Thymus (tissue), 11 donors: ENCODE data around the gene MEX3A. TPM values are rescaled to one million over a fixed set of nuclear protein-coding genes. Genes with fewer than 3 reads are reported as not detected.

ENCODE experiments used
- DNase-seq, 9 donors: peaks; one replicate each; pipeline ENCODE4 v3.0.0-alpha.2; 2013; ENCODE audit warnings: low spot score in 9 of 9, low read depth in 6 of 9, missing footprints in 1 of 9
- H3K27ac ChIP-seq, 2 donors: one replicate each; pipeline ENCODE4 v1.5.1; 2013; ENCODE audit warnings: control low read depth in 1 of 2, low read depth in 1 of 2, low read length in 1 of 2, mild to moderate bottlenecking in 1 of 2, moderate library complexity in 1 of 2
- H3K27me3 ChIP-seq, 2 donors: one replicate each; pipeline ENCODE4 v1.5.1; 2013; ENCODE audit warnings: low read length in 1 of 2; ENCODE audit not compliant: control insufficient read depth in 2 of 2, insufficient read depth in 1 of 2
- H3K36me3 ChIP-seq, 2 donors: one replicate each; pipeline ENCODE4 v1.5.1; 2013; ENCODE audit warnings: low read length in 1 of 2, mild to moderate bottlenecking in 1 of 2, moderate library complexity in 1 of 2; ENCODE audit not compliant: control insufficient read depth in 2 of 2, insufficient read depth in 2 of 2
- H3K4me1 ChIP-seq, 2 donors: one replicate each; pipeline ENCODE4 v1.5.1; 2013; ENCODE audit warnings: low read length in 2 of 2; ENCODE audit not compliant: control insufficient read depth in 2 of 2, insufficient read depth in 2 of 2
- H3K4me3 ChIP-seq, 2 donors: one replicate each; pipeline ENCODE4 v1.5.1; 2013; ENCODE audit warnings: low read length in 2 of 2, control low read depth in 1 of 2, mild to moderate bottlenecking in 1 of 2
- H3K9me3 ChIP-seq, 2 donors: one replicate each; pipeline ENCODE4 v1.5.1; 2013; ENCODE audit warnings: low read length in 1 of 2, mild to moderate bottlenecking in 1 of 2; ENCODE audit not compliant: control insufficient read depth in 2 of 2, insufficient read depth in 1 of 2
- WGBS: extraction: QIAGEN DNeasy Blood & Tissue Kit; methylation state at CpG from one replicate; pipeline ENCODE4 v1.1.7; 2013; 5-methylcytosine and 5-hydroxymethylcytosine counted together
- polyA plus RNA-seq: library from polyadenylated mRNA; stranded (reverse); fragments of 200-250 nt; gene quantifications from one replicate; pipeline ENCODE4 v1.2.3, GENCODE V29; 2013
- total RNA-seq: library from RNA; stranded (reverse); fragments of 120-200 nt; gene quantifications from one replicate; pipeline ENCODE4 v1.2.4, GENCODE V29; 2013
- donor health status: healthy.

The MEX3A gene
- total and polyA plus RNA-seq, 2 donors: 0.55 to 1.3 TPM

- Histone ChIP-seq H3K4me3 (no peak overlapping the region), H3K36me3 (no peaks in the 10 kb centered on the region), H3K27me3 (peaks cover 0 to 41% of the 10 kb centered on the region in 2 donors), H3K4me1 (peaks cover 0 to 6% of the 10 kb centered on the region in 2 donors), H3K27ac (no peak overlapping the region), H3K9me3 (no peaks in the 10 kb centered on the region)
- 76% methylated on average over 6 of the region's 6 CpGs for WGBS
- DNase-seq: no peak
Observed at GRCh38 chr1:156089704-156090103, 7.4 kb upstream of the MEX3A start.

GRCh38 chr1:156086256-156086662 is 4.0 kb upstream of the MEX3A start:
- Histone ChIP-seq H3K9me3 (peaks cover 0 to 3% of the 10 kb centered on the region in 2 donors), H3K27me3 (peaks cover 10 to 63% of the 10 kb centered on the region in 2 donors), H3K27ac (no peak overlapping the region), H3K4me3 (no peak overlapping the region), H3K4me1 (peaks cover 5 to 16% of the 10 kb centered on the region in 2 donors), H3K36me3 (no peaks in the 10 kb centered on the region)
- 94% methylated on average over 1 of the region's 1 CpG for WGBS
- DNase-seq: no peak

- WGBS: 72% methylated on average over 7 of the region's 7 CpGs
- H3K4me1 ChIP-seq: peaks cover 5 to 14% of the 10 kb centered on the region in 2 donors
- peaks cover 0 to 3% of the 10 kb centered on the region in 2 donors for H3K9me3 ChIP-seq
- H3K27me3 ChIP-seq: peaks cover 14 to 73% of the 10 kb centered on the region in 2 donors
- H3K4me3 ChIP-seq: no peak overlapping the region
- no peak for DNase-seq
- H3K27ac ChIP-seq: no peak overlapping the region
- no peaks in the 10 kb centered on the region for H3K36me3 ChIP-seq
Observed at GRCh38 chr1:156083800-156084790, 1.8 kb upstream of the MEX3A start.

DNA sequence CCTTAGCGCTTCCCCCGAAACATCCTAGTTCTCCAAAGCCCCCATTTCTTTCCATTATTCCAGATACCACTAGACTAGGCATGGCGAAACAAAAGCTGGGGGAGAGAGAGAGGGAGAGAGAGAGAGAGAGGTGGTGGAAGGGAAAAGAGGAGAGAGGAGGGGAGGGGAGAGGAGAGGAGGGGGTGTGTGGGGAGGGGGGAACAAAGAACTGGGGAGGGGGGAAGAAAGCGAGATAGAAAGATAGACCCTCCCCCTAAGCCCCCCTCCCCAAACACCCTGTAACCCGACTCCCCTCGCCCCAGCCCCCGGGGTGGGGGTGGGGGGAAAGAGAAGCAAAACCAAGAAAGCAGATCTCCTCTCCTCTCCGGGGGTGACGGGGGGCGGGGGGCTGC is 352 bp downstream of the MEX3A start:
- Histone ChIP-seq H3K36me3 (peaks cover 0 to 3% of the 10 kb centered on the region in 2 donors), H3K4me1 (peaks cover 5 to 15% of the 10 kb centered on the region in 2 donors), H3K27ac (no peak overlapping the region), H3K9me3 (peaks cover 0 to 3% of the 10 kb centered on the region in 2 donors), H3K4me3 (peak overlapping the region; percentile 75 to 84), H3K27me3 (peaks cover 14 to 71% of the 10 kb centered on the region in 2 donors)
- no peak for DNase-seq
- WGBS: 0% methylated on average over 10 of the region's 10 CpGs

DNA sequence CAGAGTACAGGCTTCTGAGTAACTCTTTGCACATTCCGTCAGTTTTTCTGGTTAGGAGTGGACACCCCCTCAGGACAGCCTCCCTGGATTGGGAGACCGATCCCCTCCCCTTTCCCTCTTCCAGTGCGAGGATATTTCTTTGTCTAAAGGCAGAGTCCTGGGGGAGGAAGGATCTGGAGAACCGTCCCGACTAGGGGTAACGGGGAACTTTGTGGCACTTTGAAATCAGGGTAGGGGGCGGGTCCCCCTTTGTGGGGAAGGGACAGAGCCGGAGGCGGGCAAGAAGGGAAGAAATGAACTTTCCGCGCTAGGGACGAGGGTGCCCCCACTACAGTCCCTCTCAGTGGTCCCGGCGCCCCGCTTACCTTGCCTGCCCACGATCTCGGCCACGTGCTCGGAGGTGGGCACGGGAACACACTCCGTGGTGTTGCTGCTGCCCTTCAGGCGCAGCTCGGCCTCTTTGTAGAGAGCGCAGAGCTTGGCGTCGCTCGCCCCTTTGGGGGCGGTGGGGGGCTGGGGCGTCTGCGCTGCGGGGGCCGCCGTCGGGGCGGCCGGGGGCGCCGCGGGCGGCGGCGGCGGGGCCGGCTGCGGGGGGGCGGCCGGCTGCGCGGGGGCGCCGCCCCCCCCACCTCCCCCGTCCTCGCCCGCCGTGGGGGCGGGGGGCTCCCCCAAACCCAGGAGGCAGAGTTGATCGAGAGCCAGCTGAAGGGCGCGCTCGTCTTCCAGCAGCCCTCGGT is 917 bp downstream of the MEX3A start:
- peak overlapping the region; percentile 75 to 84 for H3K4me3 ChIP-seq
- H3K4me1 ChIP-seq: peaks cover 5 to 18% of the 10 kb centered on the region in 2 donors
- H3K27ac ChIP-seq: no peak overlapping the region
- H3K36me3 ChIP-seq: peaks cover 0 to 3% of the 10 kb centered on the region in 2 donors
- H3K9me3 ChIP-seq: peaks cover 0 to 3% of the 10 kb centered on the region in 2 donors
- 7% methylated on average over 61 of the region's 61 CpGs for WGBS
- DNase-seq: no peak
- peaks cover 14 to 65% of the 10 kb centered on the region in 2 donors for H3K27me3 ChIP-seq

DNA sequence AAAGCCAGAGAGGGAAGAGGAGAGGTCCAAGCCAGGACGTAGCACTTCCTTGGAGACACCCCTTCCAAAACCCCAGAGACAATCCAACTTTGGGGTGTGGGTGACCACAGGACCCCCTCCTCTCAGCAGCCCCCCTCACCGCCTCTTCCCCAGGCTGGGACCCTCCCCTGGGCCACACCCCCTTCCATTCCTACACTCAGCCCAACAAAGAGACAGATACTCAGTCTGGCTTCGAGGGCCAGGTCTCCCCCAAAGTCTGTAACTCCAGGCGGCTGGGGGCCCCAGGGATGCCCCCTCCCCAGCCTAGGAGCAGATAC is 1.4 kb downstream of the MEX3A start:
- H3K27me3 ChIP-seq: peaks cover 14 to 60% of the 10 kb centered on the region in 2 donors
- peaks cover 5 to 24% of the 10 kb centered on the region in 2 donors for H3K4me1 ChIP-seq
- 79% methylated on average over 4 of the region's 4 CpGs for WGBS
- peak overlapping the region in 1 of 2 donors; percentile 30 for H3K4me3 ChIP-seq
- no peak overlapping the region for H3K27ac ChIP-seq
- H3K9me3 ChIP-seq: peaks cover 0 to 3% of the 10 kb centered on the region in 2 donors
- no peak for DNase-seq
- peaks cover 0 to 3% of the 10 kb centered on the region in 2 donors for H3K36me3 ChIP-seq

- Histone ChIP-seq H3K4me3 (peak overlapping the region in 1 of 2 donors; percentile 30), H3K36me3 (peaks cover 0 to 3% of the 10 kb centered on the region in 2 donors), H3K27me3 (peaks cover 14 to 56% of the 10 kb centered on the region in 2 donors), H3K4me1 (peaks cover 5 to 28% of the 10 kb centered on the region in 2 donors), H3K27ac (peak overlapping the region in 1 of 2 donors; percentile 17), H3K9me3 (peaks cover 0 to 3% of the 10 kb centered on the region in 2 donors)
- DNase-seq: no peak
- WGBS: 95% methylated on average over 8 of the region's 8 CpGs
Observed at GRCh38 chr1:156080241-156080862, 1.9 kb downstream of the MEX3A start.

GRCh38 chr1:156079762-156080161 is 2.5 kb downstream of the MEX3A start:
- peaks cover 0 to 3% of the 10 kb centered on the region in 2 donors for H3K9me3 ChIP-seq
- H3K27me3 ChIP-seq: peaks cover 14 to 50% of the 10 kb centered on the region in 2 donors
- H3K4me1 ChIP-seq: peaks cover 5 to 34% of the 10 kb centered on the region in 2 donors
- H3K36me3 ChIP-seq: peaks cover 0 to 3% of the 10 kb centered on the region in 2 donors
- no peak for DNase-seq
- no peak overlapping the region for H3K4me3 ChIP-seq
- 98% methylated on average over 5 of the region's 5 CpGs for WGBS
- H3K27ac ChIP-seq: no peak overlapping the region
